ENCODE measurements around the gene MFAP2. TPM values are rescaled to one million over a fixed set of nuclear protein-coding genes. Genes with fewer than 3 reads are reported as not detected.

The MFAP2 gene
- polyA plus RNA-seq, 3 donors = not detected

DNA sequence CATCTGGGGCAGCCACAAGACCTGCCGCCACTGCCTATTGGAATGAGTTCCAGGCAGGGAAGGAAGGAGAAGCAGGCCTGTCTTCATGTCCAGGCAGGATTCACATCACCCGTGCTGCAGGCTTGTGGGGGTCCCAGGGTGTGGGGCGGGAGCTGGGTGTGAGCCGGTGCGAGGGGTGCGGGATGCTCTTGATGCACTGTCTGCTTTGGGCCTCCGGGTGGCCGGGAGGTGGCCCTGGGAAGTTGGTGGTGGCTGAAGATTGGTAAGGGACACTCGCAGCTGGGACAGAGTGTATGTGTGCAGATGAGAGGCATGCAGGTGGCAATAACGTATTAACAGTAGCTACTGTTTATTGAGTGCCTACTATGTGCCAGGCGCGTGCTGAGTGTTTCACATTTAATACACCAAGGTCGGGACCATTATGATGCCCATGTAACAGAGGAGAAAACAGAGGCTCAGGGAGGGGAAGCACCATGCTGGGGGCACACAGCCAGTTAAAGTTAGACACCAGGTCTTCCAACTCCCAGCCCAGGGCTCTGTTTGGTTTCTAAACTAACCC, 55.4 kb downstream of the MFAP2 start:
- Histone ChIP-seq H3K4me3 (replicated peaks in 1 of 3; ENCODE audit: low read depth in 2 of 3, low read length in 3 of 3) (no peak overlapping the region), H3K9ac (ENCODE audit: insufficient read depth, low read length, poor library complexity, severe bottlenecking) (no peak overlapping the region), H3K4me1 (ENCODE audit: control insufficient read depth in 1 of 2, insufficient read depth in 2 of 2, low read length in 2 of 2) (peaks cover 4 to 6% of the 10 kb centered on the region in 2 donors), H3K27ac (ENCODE audit: low read depth in 1 of 2, low read length in 2 of 2) (no peak overlapping the region), H2AFZ (ENCODE audit: insufficient read depth, low read depth, low read length, poor library complexity, severe bottlenecking) (no peak overlapping the region), H3K36me3 (replicated peaks in 1 of 2; ENCODE audit: control insufficient read depth in 1 of 2, insufficient read depth in 2 of 2, low read length in 2 of 2) (no peaks in the 10 kb centered on the region), H3K9me3 (replicated peaks in 1 of 2; ENCODE audit: control insufficient read depth in 1 of 2, insufficient read depth in 1 of 2, low read length in 2 of 2) (no peaks in the 10 kb centered on the region), H3K27me3 (ENCODE audit: control insufficient read depth in 2 of 2, insufficient read depth in 2 of 2, low read length in 2 of 2) (no peaks in the 10 kb centered on the region), H4K20me1 (ENCODE audit: insufficient read depth, low read length) (no peaks in the 10 kb centered on the region), H3K4me2 (replicated peaks; ENCODE audit: extremely low read depth, low read length, poor library complexity, severe bottlenecking) (no peak overlapping the region), H3K79me2 (ENCODE audit: insufficient read depth, low read length) (no peaks in the 10 kb centered on the region)
- Mint-ChIP-seq H3K9me3 (no peaks in the 10 kb centered on the region), H3K27me3 (ENCODE audit: low read depth in 3 of 3) (peaks cover 6 to 18% (median 7%) of the 10 kb centered on the region in 3 donors), H3K36me3 (peaks cover 0 to 2% of the 10 kb centered on the region in 2 donors), H3K4me3 (no peak overlapping the region), H3K4me1 (peaks cover 9% of the 10 kb centered on the region), H3K27ac (no peak overlapping the region)
- TF ChIP-seq, protein P1, sequence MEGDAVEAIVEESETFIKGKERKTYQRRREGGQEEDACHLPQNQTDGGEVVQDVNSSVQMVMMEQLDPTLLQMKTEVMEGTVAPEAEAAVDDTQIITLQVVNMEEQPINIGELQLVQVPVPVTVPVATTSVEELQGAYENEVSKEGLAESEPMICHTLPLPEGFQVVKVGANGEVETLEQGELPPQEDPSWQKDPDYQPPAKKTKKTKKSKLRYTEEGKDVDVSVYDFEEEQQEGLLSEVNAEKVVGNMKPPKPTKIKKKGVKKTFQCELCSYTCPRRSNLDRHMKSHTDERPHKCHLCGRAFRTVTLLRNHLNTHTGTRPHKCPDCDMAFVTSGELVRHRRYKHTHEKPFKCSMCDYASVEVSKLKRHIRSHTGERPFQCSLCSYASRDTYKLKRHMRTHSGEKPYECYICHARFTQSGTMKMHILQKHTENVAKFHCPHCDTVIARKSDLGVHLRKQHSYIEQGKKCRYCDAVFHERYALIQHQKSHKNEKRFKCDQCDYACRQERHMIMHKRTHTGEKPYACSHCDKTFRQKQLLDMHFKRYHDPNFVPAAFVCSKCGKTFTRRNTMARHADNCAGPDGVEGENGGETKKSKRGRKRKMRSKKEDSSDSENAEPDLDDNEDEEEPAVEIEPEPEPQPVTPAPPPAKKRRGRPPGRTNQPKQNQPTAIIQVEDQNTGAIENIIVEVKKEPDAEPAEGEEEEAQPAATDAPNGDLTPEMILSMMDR (IDR thresholded peaks at IDR 0.05) = no peak
- WGBS (ENCODE audit: insufficient coverage) = 94% methylated on average over 13 of the region's 13 CpGs
- DNase-seq = no peak
- intact Hi-C loops (cut with micrococcal nuclease) = no loop called here

Other genes starting within 250 kb of the MFAP2 start
- not detected for gene RNU1-4, start 240.1 kb downstream of the MFAP2 start, polyA plus RNA-seq
- not detected for gene RNU1-2, start 84.6 kb downstream of the MFAP2 start, polyA plus RNA-seq
- gene CROCC, start 58.7 kb downstream of the MFAP2 start, polyA plus RNA-seq = 10 to 100 TPM in 1 of 3 donors, under 1 TPM in 2; 0.21 to 46.1 (median 0.69) TPM
- gene ATP13A2, start 31.3 kb upstream of the MFAP2 start, polyA plus RNA-seq = 10 to 100 TPM; 17.6 to 37.8 (median 19.5) TPM
- gene SDHB, start 73.4 kb upstream of the MFAP2 start, polyA plus RNA-seq = 100 to 1,000 TPM; 116 to 275 (median 241) TPM
- gene PADI2, start 138.8 kb upstream of the MFAP2 start, polyA plus RNA-seq = 10 to 100 TPM; 18.6 to 61.7 (median 32.6) TPM
- not detected for gene PADI1, start 224.5 kb upstream of the MFAP2 start, polyA plus RNA-seq